ENCODE measurements around the gene FAM200A. TPM values are rescaled to one million over a fixed set of nuclear protein-coding genes. Genes with fewer than 3 reads are reported as not detected.

FAM200A gene
- total RNA-seq, 1 experiment from 2014 or later = 6.5 TPM

DNA sequence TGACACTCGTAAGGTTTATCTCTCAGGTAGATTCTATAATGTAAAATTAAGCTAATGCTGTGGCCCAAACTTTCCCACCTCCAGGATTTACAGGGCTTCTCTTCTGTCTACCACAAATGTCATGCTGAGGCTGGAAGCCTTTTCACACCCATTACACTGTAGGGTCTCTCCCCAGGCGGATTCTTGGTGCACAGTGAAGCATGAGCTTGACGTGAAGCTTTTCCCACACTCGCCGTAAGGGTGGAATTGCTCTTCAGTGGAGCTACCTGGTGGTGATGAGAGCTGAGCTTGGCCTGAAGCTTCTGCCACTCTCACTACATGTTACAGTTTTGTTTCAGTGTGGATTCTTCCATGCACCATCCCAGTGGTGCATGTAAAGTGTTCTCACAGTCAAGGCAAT is 11.4 kb downstream of the FAM200A start:
- Histone ChIP-seq H3K36me3 (ENCODE audit: insufficient read depth, low read length) (no peaks in the 10 kb centered on the region; the same call in 1 of the 2 replicates), H3K27me3 (ENCODE audit: low read length) (no peaks in the 10 kb centered on the region), H3K4me3 (ENCODE audit: low read length) (no peak overlapping the region), H3K4me1 (ENCODE audit: low read length) (no peaks in the 10 kb centered on the region), H2AFZ (ENCODE audit: low read length) (no peak overlapping the region), H3K9me3 (ENCODE audit: low read length) (peaks cover 23% of the 10 kb centered on the region), H3K79me2 (ENCODE audit: low read length) (no peaks in the 10 kb centered on the region), H3K9me2 (replicated peaks; ENCODE audit: insufficient read depth, low read length) (no peaks in the 10 kb centered on the region), H3K4me2 (ENCODE audit: low read depth, low read length, poor library complexity, severe bottlenecking) (no peak overlapping the region), H3K9ac (ENCODE audit: low read length) (no peak overlapping the region), H4K20me1 (ENCODE audit: insufficient read depth, low read depth, low read length) (no peaks in the 10 kb centered on the region), H3K27ac (ENCODE audit: low read length) (no peak overlapping the region)
- DNase-seq = no peak

GRCh38 chr7:99539213-99539811 is 12.6 kb downstream of the FAM200A start:
- DNase-seq = no peak
- Histone ChIP-seq H3K36me3 (ENCODE audit: insufficient read depth, low read length) (no peaks in the 10 kb centered on the region; the same call in 1 of the 2 replicates), H3K9ac (ENCODE audit: low read length) (no peak overlapping the region), H3K4me1 (ENCODE audit: low read length) (no peaks in the 10 kb centered on the region), H4K20me1 (ENCODE audit: insufficient read depth, low read depth, low read length) (no peaks in the 10 kb centered on the region), H3K9me3 (ENCODE audit: low read length) (peaks cover 23% of the 10 kb centered on the region), H3K4me2 (ENCODE audit: low read depth, low read length, poor library complexity, severe bottlenecking) (no peak overlapping the region), H3K4me3 (ENCODE audit: low read length) (no peak overlapping the region), H3K27me3 (ENCODE audit: low read length) (no peaks in the 10 kb centered on the region), H3K79me2 (ENCODE audit: low read length) (no peaks in the 10 kb centered on the region), H3K27ac (ENCODE audit: low read length) (no peak overlapping the region), H3K9me2 (replicated peaks; ENCODE audit: insufficient read depth, low read length) (no peaks in the 10 kb centered on the region), H2AFZ (ENCODE audit: low read length) (no peak overlapping the region)

GRCh38 chr7:99535667-99536066 is 16.2 kb downstream of the FAM200A start:
- H3K79me2 ChIP-seq (ENCODE audit: low read length) = no peaks in the 10 kb centered on the region
- peaks cover 25% of the 10 kb centered on the region for H3K36me3 ChIP-seq (ENCODE audit: insufficient read depth, low read length)
- no peaks in the 10 kb centered on the region for H3K9me2 ChIP-seq (replicated peaks; ENCODE audit: insufficient read depth, low read length)
- H3K27ac ChIP-seq (ENCODE audit: low read length) = no peak overlapping the region
- DNase-seq = no peak
- no peak overlapping the region for H3K4me3 ChIP-seq (ENCODE audit: low read length)
- no peak overlapping the region for H3K4me2 ChIP-seq (ENCODE audit: low read depth, low read length, poor library complexity, severe bottlenecking)
- no peaks in the 10 kb centered on the region for H3K4me1 ChIP-seq (ENCODE audit: low read length)
- no peak overlapping the region for H2AFZ ChIP-seq (ENCODE audit: low read length)
- no peaks in the 10 kb centered on the region for H3K27me3 ChIP-seq (ENCODE audit: low read length)
- H4K20me1 ChIP-seq (ENCODE audit: insufficient read depth, low read depth, low read length) = no peaks in the 10 kb centered on the region
- H3K9me3 ChIP-seq (ENCODE audit: low read length) = peaks cover 34% of the 10 kb centered on the region
- no peak overlapping the region for H3K9ac ChIP-seq (ENCODE audit: low read length)

DNA sequence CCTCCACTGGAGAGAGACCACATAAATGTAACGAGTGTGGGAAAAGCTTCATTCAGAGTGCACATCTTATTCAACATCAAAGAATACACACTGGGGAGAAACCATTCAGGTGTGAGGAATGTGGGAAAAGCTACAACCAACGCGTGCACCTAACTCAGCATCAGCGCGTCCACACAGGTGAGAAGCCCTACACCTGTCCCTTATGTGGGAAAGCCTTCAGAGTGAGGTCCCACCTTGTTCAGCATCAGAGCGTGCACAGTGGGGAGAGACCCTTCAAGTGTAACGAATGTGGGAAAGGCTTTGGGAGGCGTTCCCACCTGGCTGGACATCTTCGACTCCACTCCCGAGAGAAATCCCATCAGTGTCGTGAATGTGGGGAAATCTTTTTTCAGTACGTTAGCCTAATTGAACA is 20.6 kb downstream of the FAM200A start:
- Histone ChIP-seq H3K4me3 (ENCODE audit: low read length) (no peak overlapping the region), H3K9me3 (ENCODE audit: low read length) (peaks cover 31% of the 10 kb centered on the region)

GRCh38 chr7:99525713-99526440 is 26.0 kb downstream of the FAM200A start:
- no peak overlapping the region for H3K4me3 ChIP-seq (ENCODE audit: low read length)
- H3K9me2 ChIP-seq (replicated peaks; ENCODE audit: insufficient read depth, low read length) = no peaks in the 10 kb centered on the region
- H3K79me2 ChIP-seq (ENCODE audit: low read length) = no peaks in the 10 kb centered on the region
- no peak overlapping the region for H2AFZ ChIP-seq (ENCODE audit: low read length)
- no peak overlapping the region for H3K4me2 ChIP-seq (ENCODE audit: low read depth, low read length, poor library complexity, severe bottlenecking)
- H4K20me1 ChIP-seq (ENCODE audit: insufficient read depth, low read depth, low read length) = no peaks in the 10 kb centered on the region
- peaks cover 61% of the 10 kb centered on the region for H3K36me3 ChIP-seq (ENCODE audit: insufficient read depth, low read length)
- no peaks in the 10 kb centered on the region for H3K4me1 ChIP-seq (ENCODE audit: low read length)
- peaks cover 8% of the 10 kb centered on the region for H3K9me3 ChIP-seq (ENCODE audit: low read length)
- peak; percentile 53 for DNase-seq
- H3K27me3 ChIP-seq (ENCODE audit: low read length) = no peaks in the 10 kb centered on the region
- no peak overlapping the region for H3K9ac ChIP-seq (ENCODE audit: low read length)
- H3K27ac ChIP-seq (ENCODE audit: low read length) = no peak overlapping the region

More for the DNA sequence above, 20.6 kb downstream of the FAM200A start:
- Histone ChIP-seq H3K27me3 (ENCODE audit: low read length) (no peaks in the 10 kb centered on the region), H3K9ac (ENCODE audit: low read length) (no peak overlapping the region), H4K20me1 (ENCODE audit: insufficient read depth, low read depth, low read length) (no peaks in the 10 kb centered on the region), H3K36me3 (ENCODE audit: insufficient read depth, low read length) (peaks cover 64% of the 10 kb centered on the region), H3K79me2 (ENCODE audit: low read length) (no peaks in the 10 kb centered on the region), H3K4me1 (ENCODE audit: low read length) (no peaks in the 10 kb centered on the region), H3K9me2 (replicated peaks; ENCODE audit: insufficient read depth, low read length) (no peaks in the 10 kb centered on the region), H2AFZ (ENCODE audit: low read length) (no peak overlapping the region), H3K4me2 (ENCODE audit: low read depth, low read length, poor library complexity, severe bottlenecking) (no peak overlapping the region), H3K27ac (ENCODE audit: low read length) (no peak overlapping the region)
- no peak for DNase-seq

DNA sequence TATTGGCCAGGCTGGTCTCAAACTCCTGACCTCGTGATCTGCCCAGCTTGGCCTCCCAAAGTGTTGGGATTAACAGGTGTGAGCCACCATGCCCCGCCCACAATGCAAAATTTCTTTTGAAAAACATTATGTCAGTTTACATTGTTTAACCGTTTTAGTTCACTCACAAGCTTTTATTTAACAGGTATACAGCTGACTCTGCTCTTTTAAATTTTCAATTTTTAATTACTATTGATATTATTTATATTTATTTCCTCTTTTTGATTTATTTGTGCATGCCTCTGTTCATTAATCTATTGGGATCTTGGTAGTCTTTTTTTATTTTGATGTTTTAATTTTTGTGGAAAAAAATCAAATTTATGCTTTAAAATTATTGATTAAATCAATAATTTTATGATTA is 30.5 kb downstream of the FAM200A start:
- no peak overlapping the region for H3K4me3 ChIP-seq (ENCODE audit: low read length)
- H2AFZ ChIP-seq (ENCODE audit: low read length) = no peak overlapping the region
- no peaks in the 10 kb centered on the region for H3K27me3 ChIP-seq (ENCODE audit: low read length)
- H3K27ac ChIP-seq (ENCODE audit: low read length) = no peak overlapping the region
- no peaks in the 10 kb centered on the region for H3K79me2 ChIP-seq (ENCODE audit: low read length)
- no peaks in the 10 kb centered on the region for H3K4me1 ChIP-seq (ENCODE audit: low read length)
- peaks cover 35% of the 10 kb centered on the region for H3K36me3 ChIP-seq (ENCODE audit: insufficient read depth, low read length)
- H4K20me1 ChIP-seq (ENCODE audit: insufficient read depth, low read depth, low read length) = no peaks in the 10 kb centered on the region
- no peak for DNase-seq
- H3K9me3 ChIP-seq (ENCODE audit: low read length) = no peaks in the 10 kb centered on the region
- no peaks in the 10 kb centered on the region for H3K9me2 ChIP-seq (replicated peaks; ENCODE audit: insufficient read depth, low read length)
- H3K4me2 ChIP-seq (ENCODE audit: low read depth, low read length, poor library complexity, severe bottlenecking) = no peak overlapping the region
- no peak overlapping the region for H3K9ac ChIP-seq (ENCODE audit: low read length)

DNA sequence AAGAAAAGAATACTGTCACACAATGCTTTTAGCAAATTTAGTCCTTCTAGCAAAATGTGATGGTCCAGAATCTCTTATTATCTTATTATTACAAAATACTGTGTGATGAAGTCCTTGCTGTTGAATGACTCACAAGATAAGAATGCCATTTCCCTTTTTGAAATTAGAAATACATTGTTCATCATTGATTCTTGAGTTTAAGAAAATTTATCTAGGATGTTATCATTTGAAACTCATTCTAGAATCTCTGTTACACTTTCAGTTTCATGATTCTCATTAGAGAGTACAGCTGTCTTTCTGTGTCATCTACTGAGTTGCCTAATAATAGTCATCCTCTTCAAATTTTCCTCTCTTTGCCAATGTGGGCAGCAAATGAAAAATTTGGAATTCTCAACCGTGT is 37.9 kb downstream of the FAM200A start:
- Histone ChIP-seq H3K4me3 (ENCODE audit: low read length) (no peak overlapping the region), H3K36me3 (ENCODE audit: insufficient read depth, low read length) (peaks cover 17% of the 10 kb centered on the region; the same call in 1 of the 2 replicates), H2AFZ (ENCODE audit: low read length) (no peak overlapping the region), H3K4me1 (ENCODE audit: low read length) (no peaks in the 10 kb centered on the region), H3K9ac (ENCODE audit: low read length) (no peak overlapping the region), H3K9me2 (replicated peaks; ENCODE audit: insufficient read depth, low read length) (no peaks in the 10 kb centered on the region), H3K27ac (ENCODE audit: low read length) (no peak overlapping the region), H3K4me2 (ENCODE audit: low read depth, low read length, poor library complexity, severe bottlenecking) (no peak overlapping the region), H4K20me1 (ENCODE audit: insufficient read depth, low read depth, low read length) (no peaks in the 10 kb centered on the region), H3K27me3 (ENCODE audit: low read length) (no peaks in the 10 kb centered on the region), H3K9me3 (ENCODE audit: low read length) (no peaks in the 10 kb centered on the region), H3K79me2 (ENCODE audit: low read length) (peaks cover 17% of the 10 kb centered on the region)
- DNase-seq = no peak

DNA sequence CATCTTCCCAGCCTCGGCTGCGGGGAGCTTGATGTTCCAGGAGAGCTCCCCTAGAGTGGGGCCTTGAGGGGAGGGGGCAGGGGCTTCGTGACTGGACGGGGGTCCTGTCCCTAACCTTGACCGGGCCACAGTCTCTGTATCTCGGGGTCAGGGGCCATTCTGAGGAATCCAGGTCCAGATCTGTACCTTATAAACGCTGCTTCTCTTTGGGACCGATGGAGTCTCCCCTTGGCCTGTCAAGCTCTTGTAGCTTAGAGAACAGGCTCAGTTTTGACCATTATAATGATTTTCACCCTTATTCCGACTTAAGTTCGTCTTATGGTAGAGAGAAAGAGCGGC is 46.6 kb downstream of the FAM200A start:
- H2AFZ ChIP-seq (ENCODE audit: low read length) = peak overlapping the region; percentile 62; the same call in 1 of the 2 replicates

More for the DNA sequence above, 46.6 kb downstream of the FAM200A start:
- H3K4me1 ChIP-seq (ENCODE audit: low read length) = peaks cover 21% of the 10 kb centered on the region
- no peaks in the 10 kb centered on the region for H3K36me3 ChIP-seq (ENCODE audit: insufficient read depth, low read length)
- peak overlapping the region; percentile 86 for H3K4me3 ChIP-seq (ENCODE audit: low read length)
- H3K9me3 ChIP-seq (ENCODE audit: low read length) = no peaks in the 10 kb centered on the region
- DNase-seq = no peak
- no peaks in the 10 kb centered on the region for H3K9me2 ChIP-seq (replicated peaks; ENCODE audit: insufficient read depth, low read length)
- H3K4me2 ChIP-seq (ENCODE audit: low read depth, low read length, poor library complexity, severe bottlenecking) = peak overlapping the region; percentile 88
- H3K79me2 ChIP-seq (ENCODE audit: low read length) = peaks cover 48% of the 10 kb centered on the region
- H3K27me3 ChIP-seq (ENCODE audit: low read length) = no peaks in the 10 kb centered on the region
- peak overlapping the region; percentile 68 for H3K27ac ChIP-seq (ENCODE audit: low read length)
- no peaks in the 10 kb centered on the region for H4K20me1 ChIP-seq (ENCODE audit: insufficient read depth, low read depth, low read length)
- peak overlapping the region; percentile 84 for H3K9ac ChIP-seq (ENCODE audit: low read length)
